ENCODE data around the gene HSPB1.
A peak's percentile ranks its signal among the peaks of the same experiment; 100 is the strongest.

The HSPB1 gene

DNA sequence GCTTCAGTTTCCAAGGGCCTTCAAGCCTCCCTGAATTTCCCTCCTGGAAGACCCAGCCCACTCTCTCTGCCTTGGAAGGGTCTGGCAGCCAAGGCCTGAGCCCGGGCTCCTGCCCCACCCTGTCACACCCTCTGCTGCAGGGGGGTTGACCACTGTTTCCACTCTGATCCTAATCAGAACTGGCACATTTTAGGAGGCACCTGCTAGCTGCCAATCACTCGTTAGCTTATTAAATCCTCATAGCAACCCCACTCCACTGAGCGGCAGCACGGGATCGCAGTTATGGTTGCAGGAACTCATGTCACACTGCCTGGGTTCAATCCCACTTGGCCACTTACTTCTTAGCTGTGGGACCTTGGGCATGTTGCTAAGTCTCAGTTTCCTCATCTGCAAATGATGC is 12.9 kb downstream of the HSPB1 start:
- no peak for DNase-seq (ENCODE audit: extremely low read depth, low read depth)

GRCh38 chr7:76316984-76317781 is 14.7 kb downstream of the HSPB1 start:
- no peak for DNase-seq (ENCODE audit: extremely low read depth, low read depth)
- TF ChIP-seq CTCF (IDR thresholded peaks at IDR 0.05; ENCODE audit: low read depth, low read length), result no peak

More for the DNA sequence above, 12.9 kb downstream of the HSPB1 start:
- TF ChIP-seq CTCF (IDR thresholded peaks at IDR 0.05; ENCODE audit: low read depth, low read length), result no peak

GRCh38 chr7:76317782-76318487 is 15.5 kb downstream of the HSPB1 start:
- DNase-seq (ENCODE audit: extremely low read depth, low read depth), result peak; percentile 91
- TF ChIP-seq CTCF (IDR thresholded peaks at IDR 0.05; ENCODE audit: low read depth, low read length), result no peak

- TF ChIP-seq CTCF (IDR thresholded peaks at IDR 0.05; ENCODE audit: low read depth, low read length), result peak; percentile 24
- DNase-seq (ENCODE audit: extremely low read depth, low read depth), result peak; percentile 86
Observed at GRCh38 chr7:76318488-76319353, 16.2 kb downstream of the HSPB1 start.

DNA sequence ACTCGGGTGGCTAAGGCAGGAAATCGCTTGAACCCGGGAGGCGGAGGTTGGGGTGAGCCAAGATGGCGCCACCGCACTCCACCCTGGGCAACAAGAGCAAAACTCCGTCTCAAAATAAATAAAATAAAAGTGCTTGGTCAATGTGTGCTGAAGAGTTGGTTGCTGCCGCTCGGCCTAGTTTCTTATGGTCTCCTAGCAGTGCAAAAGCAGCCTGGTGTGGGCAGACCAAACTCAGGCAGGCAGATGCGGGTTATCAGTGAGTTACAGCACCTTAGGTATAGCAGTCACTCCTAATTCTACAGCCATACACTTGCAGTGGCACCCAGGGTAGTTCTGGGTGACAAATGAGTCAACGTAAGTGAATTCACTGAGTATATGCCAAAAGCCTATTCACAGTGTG is 22.6 kb downstream of the HSPB1 start:
- no peak for DNase-seq (ENCODE audit: extremely low read depth, low read depth)
- no peak for TF ChIP-seq CTCF (IDR thresholded peaks at IDR 0.05; ENCODE audit: low read depth, low read length)

DNA sequence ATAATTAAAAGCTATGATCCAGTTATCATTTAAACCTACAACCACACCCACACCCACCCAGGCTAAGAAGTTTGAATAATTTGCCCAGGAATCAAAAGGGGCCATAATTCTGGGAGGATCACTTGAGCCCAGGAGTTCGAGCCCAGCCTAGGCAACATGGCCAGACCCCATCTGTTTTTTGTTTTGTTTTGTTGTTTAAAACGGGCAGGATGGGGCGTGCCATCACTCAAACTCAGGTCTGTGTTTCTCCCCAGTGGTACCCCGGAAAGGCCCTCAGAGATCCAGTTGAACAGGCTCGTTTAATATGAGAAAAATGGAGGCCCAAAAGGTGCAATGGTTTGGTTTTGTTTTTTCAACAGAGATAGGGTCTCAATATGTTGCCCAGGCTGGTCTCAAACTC is 23.3 kb downstream of the HSPB1 start:
- TF ChIP-seq CTCF (IDR thresholded peaks at IDR 0.05; ENCODE audit: low read depth, low read length), result no peak
- DNase-seq (ENCODE audit: extremely low read depth, low read depth), result no peak
